ENCODE measurements around the gene RPL23.
A peak's percentile ranks its signal among the peaks of the same experiment; 100 is the strongest.

Gene RPL23

GRCh38 chr17:38883592-38884526, 30.3 kb upstream of the RPL23 start:
- DNase-seq: no peak

GRCh38 chr17:38882870-38883269, 29.3 kb upstream of the RPL23 start:
- no peak for DNase-seq

GRCh38 chr17:38881600-38882191, 28.2 kb upstream of the RPL23 start:
- DNase-seq: peak; percentile 28

GRCh38 chr17:38879878-38880665, 26.6 kb upstream of the RPL23 start:
- DNase-seq: no peak

- no peak for DNase-seq
Observed at GRCh38 chr17:38877130-38877851, 23.8 kb upstream of the RPL23 start.

- DNase-seq: no peak
Observed at GRCh38 chr17:38875477-38876075, 22.1 kb upstream of the RPL23 start.

GRCh38 chr17:38874505-38875400, 21.2 kb upstream of the RPL23 start:
- DNase-seq: no peak

GRCh38 chr17:38873640-38874380, 20.3 kb upstream of the RPL23 start:
- DNase-seq: no peak

GRCh38 chr17:38872671-38873385, 19.3 kb upstream of the RPL23 start:
- DNase-seq: no peak

GRCh38 chr17:38872027-38872511, 18.5 kb upstream of the RPL23 start:
- DNase-seq: peak; percentile 49

GRCh38 chr17:38871247-38872015, 17.9 kb upstream of the RPL23 start:
- peak; percentile 88 for DNase-seq

GRCh38 chr17:38870259-38871165, 17.0 kb upstream of the RPL23 start:
- DNase-seq: peak; percentile 81

- DNase-seq: peak; percentile 93
Observed at GRCh38 chr17:38869526-38870258, 16.2 kb upstream of the RPL23 start, which contains the start of gene LASP1. LASP1 (plus strand) TSS chr17:38870058; CDS start chr17:38870190, 132 bp downstream.

- peak; percentile 94 for DNase-seq
Observed at GRCh38 chr17:38868817-38869525, 15.4 kb upstream of the RPL23 start.

GRCh38 chr17:38867968-38868816, 14.7 kb upstream of the RPL23 start:
- peak; percentile 45 for DNase-seq

All from activated CD4-positive, alpha-beta T cell treated with anti-CD3 and anti-CD28 coated beads, Interleukin-10, Interleukin-2, amounts not matched to agents 100 ng/mL and 50 ng/mL, durations not matched to agents 16 hours and 8 hours (primary cell).